ENCODE results near the gene TBCK. TPM values are rescaled to one million over a fixed set of nuclear protein-coding genes. Genes with fewer than 3 reads are reported as not detected.

Gene TBCK
- total RNA-seq, 2 experiments from 2014 or later, result 46.5 to 46.9 TPM

DNA sequence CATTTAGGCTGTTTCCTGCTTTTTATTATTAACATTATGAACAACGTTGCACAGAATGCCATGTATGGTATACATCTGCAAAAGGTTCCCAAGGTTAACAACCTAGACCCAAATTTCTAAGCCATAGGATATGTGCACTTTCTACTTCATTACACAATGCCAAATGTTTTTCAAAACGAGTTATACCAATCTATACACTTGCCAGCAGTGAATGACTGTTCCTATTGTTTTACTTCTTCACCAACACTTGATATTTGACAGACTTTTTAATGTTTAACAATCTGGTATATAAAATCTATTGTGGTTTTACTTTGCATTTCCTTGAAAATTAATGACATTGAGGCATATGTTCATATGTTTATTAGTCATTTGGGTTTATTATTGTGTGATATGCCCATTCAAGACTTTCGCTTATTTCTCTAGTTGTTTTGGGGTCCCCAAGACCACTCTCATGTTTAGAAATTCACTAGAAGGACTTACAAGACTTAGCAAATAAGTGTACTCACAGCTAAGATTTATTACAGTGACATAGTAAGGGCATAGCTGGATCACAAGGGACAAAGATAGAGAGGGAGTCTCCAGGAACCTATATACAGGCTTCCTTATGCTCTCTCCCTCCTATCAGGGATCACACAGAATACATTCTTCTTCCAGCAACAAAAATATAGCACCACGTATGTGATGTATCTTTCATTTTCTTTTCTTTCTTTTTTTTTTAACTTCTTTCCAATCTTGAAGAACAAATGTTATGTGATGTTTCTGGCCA is 62.5 kb downstream of the TBCK start:
- no peaks in the 10 kb centered on the region for H3K4me1 ChIP-seq (ENCODE audit: insufficient read depth, low read length, poor library complexity, severe bottlenecking)
- BruUV-seq (replicated peaks), result no TSS peak
- H3K9me2 ChIP-seq (ENCODE audit: insufficient read depth, low read length), result no peaks in the 10 kb centered on the region
- H3K36me3 ChIP-seq (ENCODE audit: insufficient read depth, low read length), result peaks cover 35% of the 10 kb centered on the region
- ChIA-PET CTCF (ENCODE audit: unreplicated experiment) (no interaction called here), POLR2A (no interaction called here)
- H4K20me1 ChIP-seq (ENCODE audit: insufficient read depth, low read length), result no peaks in the 10 kb centered on the region
- DNase-seq (ENCODE audit: low spot score), result no peak
- no peak overlapping the region for H3K27ac ChIP-seq (ENCODE audit: low read depth, low read length, poor library complexity, severe bottlenecking)
- TF ChIP-seq, protein P1, sequence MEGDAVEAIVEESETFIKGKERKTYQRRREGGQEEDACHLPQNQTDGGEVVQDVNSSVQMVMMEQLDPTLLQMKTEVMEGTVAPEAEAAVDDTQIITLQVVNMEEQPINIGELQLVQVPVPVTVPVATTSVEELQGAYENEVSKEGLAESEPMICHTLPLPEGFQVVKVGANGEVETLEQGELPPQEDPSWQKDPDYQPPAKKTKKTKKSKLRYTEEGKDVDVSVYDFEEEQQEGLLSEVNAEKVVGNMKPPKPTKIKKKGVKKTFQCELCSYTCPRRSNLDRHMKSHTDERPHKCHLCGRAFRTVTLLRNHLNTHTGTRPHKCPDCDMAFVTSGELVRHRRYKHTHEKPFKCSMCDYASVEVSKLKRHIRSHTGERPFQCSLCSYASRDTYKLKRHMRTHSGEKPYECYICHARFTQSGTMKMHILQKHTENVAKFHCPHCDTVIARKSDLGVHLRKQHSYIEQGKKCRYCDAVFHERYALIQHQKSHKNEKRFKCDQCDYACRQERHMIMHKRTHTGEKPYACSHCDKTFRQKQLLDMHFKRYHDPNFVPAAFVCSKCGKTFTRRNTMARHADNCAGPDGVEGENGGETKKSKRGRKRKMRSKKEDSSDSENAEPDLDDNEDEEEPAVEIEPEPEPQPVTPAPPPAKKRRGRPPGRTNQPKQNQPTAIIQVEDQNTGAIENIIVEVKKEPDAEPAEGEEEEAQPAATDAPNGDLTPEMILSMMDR (conservative IDR thresholded peaks at IDR 0.05; ENCODE audit: low read length), result no peak
- no peak overlapping the region for H2AFZ ChIP-seq (ENCODE audit: low read length)
- H3K79me2 ChIP-seq (ENCODE audit: insufficient read depth, low read depth, low read length), result no peaks in the 10 kb centered on the region
- 0 out of 2 replicates have a peak, but pooled peaks cover 5% of the 10 kb centered on the region for H3K9me3 ChIP-seq (ENCODE audit: low read length)
- no peak overlapping the region for H3K4me3 ChIP-seq (ENCODE audit: low read depth, low read length, poor library complexity, severe bottlenecking)
- no peak overlapping the region for H3K4me2 ChIP-seq (ENCODE audit: low read length)
- intact Hi-C loops (cut with micrococcal nuclease; ENCODE audit: unreplicated experiment), result no loop called here

GRCh38 chr4:106247600-106247999 is 68.4 kb downstream of the TBCK start:
- no peak for DNase-seq (ENCODE audit: low spot score)
- H3K27ac ChIP-seq (ENCODE audit: low read depth, low read length, poor library complexity, severe bottlenecking), result no peak overlapping the region
- H2AFZ ChIP-seq (ENCODE audit: low read length), result no peak overlapping the region
- no peaks in the 10 kb centered on the region for H4K20me1 ChIP-seq (ENCODE audit: insufficient read depth, low read length)
- intact Hi-C loops (cut with micrococcal nuclease; ENCODE audit: unreplicated experiment), result no loop called here
- no peaks in the 10 kb centered on the region for H3K9me2 ChIP-seq (ENCODE audit: insufficient read depth, low read length)
- H3K4me3 ChIP-seq (ENCODE audit: low read depth, low read length, poor library complexity, severe bottlenecking), result no peak overlapping the region
- BruUV-seq (replicated peaks), result no TSS peak
- H3K4me2 ChIP-seq (ENCODE audit: low read length), result no peak overlapping the region
- ChIA-PET POLR2A (interaction anchor here (0.8 to 1.8 kb wide), 2 partner anchors 11 to 28 kb away, joined by 3 to 8 read pairs; no protein-coding TSS in a partner anchor), CTCF (ENCODE audit: unreplicated experiment) (no interaction called here)
- no peak for TF ChIP-seq EZH2phosphoT487 (IDR thresholded peaks at IDR 0.05; ENCODE audit: borderline replicate concordance, low read depth, low read length)
- TF ChIP-seq, protein P1 (conservative IDR thresholded peaks at IDR 0.05; ENCODE audit: low read length), result no peak
- H3K4me1 ChIP-seq (ENCODE audit: insufficient read depth, low read length, poor library complexity, severe bottlenecking), result no peaks in the 10 kb centered on the region
- peaks cover 20% of the 10 kb centered on the region for H3K36me3 ChIP-seq (ENCODE audit: insufficient read depth, low read length)
- no peaks in the 10 kb centered on the region for H3K79me2 ChIP-seq (ENCODE audit: insufficient read depth, low read depth, low read length)
- H3K9me3 ChIP-seq (ENCODE audit: low read length), result no peaks in the 10 kb centered on the region

DNA sequence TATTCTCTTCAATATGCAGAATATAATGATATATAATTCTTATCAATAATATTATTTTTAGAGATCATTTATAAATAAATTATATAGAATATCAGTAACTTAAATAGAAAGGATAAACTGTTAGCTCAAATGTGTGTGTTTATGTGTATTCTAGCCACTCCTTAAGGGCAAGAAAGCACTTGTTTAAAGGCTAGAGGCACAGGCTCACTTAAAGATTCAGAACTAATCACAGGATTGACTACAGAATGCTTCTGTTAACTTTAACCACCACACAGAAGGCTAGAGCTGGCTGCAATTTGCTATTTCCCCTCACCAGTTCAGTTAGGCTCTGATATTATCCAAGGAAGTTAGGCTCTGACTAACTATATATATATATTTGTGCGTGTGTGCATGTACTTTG is 69.6 kb downstream of the TBCK start:
- DNase-seq (ENCODE audit: low spot score), result no peak
- H2AFZ ChIP-seq (ENCODE audit: low read length), result no peak overlapping the region
- ChIA-PET CTCF (ENCODE audit: unreplicated experiment) (no interaction called here), POLR2A (no interaction called here)
- H3K9me2 ChIP-seq (ENCODE audit: insufficient read depth, low read length), result no peaks in the 10 kb centered on the region
- H3K27ac ChIP-seq (ENCODE audit: low read depth, low read length, poor library complexity, severe bottlenecking), result no peak overlapping the region
- no peaks in the 10 kb centered on the region for H4K20me1 ChIP-seq (ENCODE audit: insufficient read depth, low read length)
- no peaks in the 10 kb centered on the region for H3K9me3 ChIP-seq (ENCODE audit: low read length)
- H3K4me1 ChIP-seq (ENCODE audit: insufficient read depth, low read length, poor library complexity, severe bottlenecking), result no peaks in the 10 kb centered on the region
- BruUV-seq (replicated peaks), result no TSS peak
- no peaks in the 10 kb centered on the region for H3K79me2 ChIP-seq (ENCODE audit: insufficient read depth, low read depth, low read length)
- intact Hi-C loops (cut with micrococcal nuclease; ENCODE audit: unreplicated experiment), result no loop called here
- peaks cover 20% of the 10 kb centered on the region for H3K36me3 ChIP-seq (ENCODE audit: insufficient read depth, low read length)
- H3K4me3 ChIP-seq (ENCODE audit: low read depth, low read length, poor library complexity, severe bottlenecking), result no peak overlapping the region
- TF ChIP-seq EZH2phosphoT487 (IDR thresholded peaks at IDR 0.05; ENCODE audit: borderline replicate concordance, low read depth, low read length), result no peak
- TF ChIP-seq, protein P1 (conservative IDR thresholded peaks at IDR 0.05; ENCODE audit: low read length), result no peak
- no peak overlapping the region for H3K4me2 ChIP-seq (ENCODE audit: low read length)

Measured in OCI-LY7 (cell line).